Sigmoid colon (tissue), 4 donors: ENCODE results near the gene CLDN6.

Experiments used
- EP300 ChIP-seq, 4 donors: sonication (generic); formaldehyde crosslinking; IDR thresholded peaks; one replicate each; pipeline ENCODE4 v1.6.1; 2017; ENCODE audit warnings: antibody characterized with exemption in 4 of 4
- POLR2A ChIP-seq, 2 donors: fragments of 450-650 bp; IDR thresholded peaks; one replicate each; pipeline ENCODE4 v1.6.1; 2016; ENCODE audit warnings: antibody characterized with exemption in 2 of 2, mild to moderate bottlenecking in 2 of 2, moderate library complexity in 2 of 2
- POLR2AphosphoS5 ChIP-seq, 4 donors: sonication (generic); formaldehyde crosslinking; IDR thresholded peaks; one replicate each; pipeline ENCODE4 v1.6.1; 2017; ENCODE audit warnings: antibody characterized with exemption in 4 of 4
- TF ChIP-seq, protein P1 (sequence below), 4 experiments: fragments of 450-650 bp in 3 of 4; fragments of 200-600 bp in 1 of 4; IDR thresholded peaks; one replicate each; pipeline ENCODE4 v1.5.1; 2016 to 2019; ENCODE audit warnings: antibody characterized with exemption in 4 of 4, mild to moderate bottlenecking in 3 of 4, moderate library complexity in 2 of 4

DNA sequence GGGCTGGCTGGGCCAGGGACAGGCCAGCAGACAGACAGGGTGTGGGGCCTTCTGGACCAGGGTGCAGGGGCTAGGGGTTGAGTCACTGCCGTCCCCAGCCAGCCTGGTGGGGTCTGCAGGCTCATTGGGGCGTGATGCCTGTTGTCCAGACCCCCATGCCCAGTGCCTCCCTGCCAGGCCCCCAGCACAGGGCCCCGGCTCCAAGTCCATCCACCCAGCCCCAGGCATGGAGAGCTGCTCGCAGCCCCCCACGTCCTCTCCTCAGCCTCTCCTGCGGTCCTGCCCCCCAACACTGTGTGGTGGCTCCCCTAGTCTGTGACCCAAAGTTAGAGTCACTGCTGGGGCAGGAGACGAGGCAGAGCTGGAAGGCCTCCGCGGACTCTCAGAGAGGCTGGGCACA lies 30.7 kb downstream of the CLDN6 start:
- TF ChIP-seq, protein P1, sequence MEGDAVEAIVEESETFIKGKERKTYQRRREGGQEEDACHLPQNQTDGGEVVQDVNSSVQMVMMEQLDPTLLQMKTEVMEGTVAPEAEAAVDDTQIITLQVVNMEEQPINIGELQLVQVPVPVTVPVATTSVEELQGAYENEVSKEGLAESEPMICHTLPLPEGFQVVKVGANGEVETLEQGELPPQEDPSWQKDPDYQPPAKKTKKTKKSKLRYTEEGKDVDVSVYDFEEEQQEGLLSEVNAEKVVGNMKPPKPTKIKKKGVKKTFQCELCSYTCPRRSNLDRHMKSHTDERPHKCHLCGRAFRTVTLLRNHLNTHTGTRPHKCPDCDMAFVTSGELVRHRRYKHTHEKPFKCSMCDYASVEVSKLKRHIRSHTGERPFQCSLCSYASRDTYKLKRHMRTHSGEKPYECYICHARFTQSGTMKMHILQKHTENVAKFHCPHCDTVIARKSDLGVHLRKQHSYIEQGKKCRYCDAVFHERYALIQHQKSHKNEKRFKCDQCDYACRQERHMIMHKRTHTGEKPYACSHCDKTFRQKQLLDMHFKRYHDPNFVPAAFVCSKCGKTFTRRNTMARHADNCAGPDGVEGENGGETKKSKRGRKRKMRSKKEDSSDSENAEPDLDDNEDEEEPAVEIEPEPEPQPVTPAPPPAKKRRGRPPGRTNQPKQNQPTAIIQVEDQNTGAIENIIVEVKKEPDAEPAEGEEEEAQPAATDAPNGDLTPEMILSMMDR (IDR thresholded peaks at IDR 0.05), result no peak
- no peak for TF ChIP-seq POLR2AphosphoS5 (IDR thresholded peaks at IDR 0.05)
- no peak for TF ChIP-seq POLR2A (IDR thresholded peaks at IDR 0.05)
- no peak for TF ChIP-seq EP300 (IDR thresholded peaks at IDR 0.05)
